KMS-11 (cell line): Measurements from ENCODE around the gene LST1.

Source experiments
- H2AFZ ChIP-seq: fragments of 200-600 bp; sonication (generic); 2 replicates; pipeline ENCODE4 v1.6.1; 2016; ENCODE audit warnings: antibody characterized with exemption, mixed run types, low read depth
- H3K27ac ChIP-seq: fragments of 200-600 bp; sonication (generic); 2 replicates; pipeline ENCODE4 v1.6.1; 2016; ENCODE audit warnings: mild to moderate bottlenecking, mixed run types
- H3K27me3 ChIP-seq: fragments of 200-600 bp; sonication (generic); 2 replicates; pipeline ENCODE4 v1.6.1; 2017; ENCODE audit warnings: mild to moderate bottlenecking, low read depth, mixed run types, moderate library complexity; ENCODE audit not compliant: insufficient read depth
- H3K36me3 ChIP-seq: fragments of 200-600 bp; sonication (generic); 2 replicates; pipeline ENCODE4 v1.6.1; 2017; ENCODE audit warnings: mild to moderate bottlenecking, mixed run types; ENCODE audit not compliant: insufficient read depth
- H3K4me1 ChIP-seq: fragments of 200-600 bp; sonication (generic); 2 replicates; pipeline ENCODE4 v1.6.1; 2016; ENCODE audit warnings: mild to moderate bottlenecking, low read depth, mixed run types; ENCODE audit not compliant: poor library complexity, severe bottlenecking
- H3K4me2 ChIP-seq: fragments of 200-600 bp; sonication (generic); 2 replicates; pipeline ENCODE4 v1.7.0; 2016; ENCODE audit warnings: mild to moderate bottlenecking, mixed run types
- H3K4me3 ChIP-seq: fragments of 200-600 bp; sonication (generic); IDR thresholded peaks from 2 replicates; pipeline ENCODE4 v1.6.1; 2017; ENCODE audit warnings: low read depth, low read length, mixed read lengths; ENCODE audit not compliant: insufficient read depth
- H3K79me2 ChIP-seq: fragments of 200-600 bp; sonication (generic); 2 replicates; pipeline ENCODE4 v1.6.1; 2016; ENCODE audit warnings: low read depth, mixed run types; ENCODE audit not compliant: insufficient read depth
- H3K9ac ChIP-seq: fragments of 200-600 bp; sonication (generic); 2 replicates; pipeline ENCODE4 v1.6.1; 2016; ENCODE audit warnings: mild to moderate bottlenecking, mixed run types
- H4K20me1 ChIP-seq: fragments of 200-600 bp; sonication (generic); 2 replicates; pipeline ENCODE4 v1.6.1; 2016; ENCODE audit warnings: mild to moderate bottlenecking, mixed run types; ENCODE audit not compliant: insufficient read depth
- TF ChIP-seq, protein P1 (sequence below): fragments of 200-600 bp; sonication (generic); conservative IDR thresholded peaks from 2 replicates; pipeline ENCODE4 v1.6.1; 2017; ENCODE audit warnings: low read depth, mild to moderate bottlenecking, antibody characterized with exemption, low read length, moderate library complexity, mixed read lengths

Gene LST1

DNA sequence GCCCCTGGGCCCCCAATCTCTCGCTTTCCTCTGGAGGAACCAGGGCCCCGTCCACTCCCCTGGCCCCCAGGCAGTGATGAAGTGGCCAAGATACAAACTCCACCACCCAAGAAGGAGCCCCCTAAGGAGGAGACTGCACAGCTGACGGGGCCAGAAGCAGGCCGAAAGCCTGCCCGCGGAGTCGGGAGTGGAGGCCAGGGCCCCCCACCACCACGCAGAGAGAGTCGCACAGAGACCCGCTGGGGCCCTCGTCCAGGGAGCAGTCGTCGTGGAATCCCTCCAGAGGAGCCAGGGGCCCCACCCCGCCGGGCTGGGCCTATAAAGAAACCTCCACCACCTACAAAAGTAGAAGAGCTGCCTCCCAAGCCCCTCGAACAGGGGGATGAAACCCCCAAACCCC lies 45.1 kb downstream of the LST1 start:
- Histone ChIP-seq H3K27me3 (no peaks in the 10 kb centered on the region), H2AFZ (no peak overlapping the region), H3K4me3 (no peak overlapping the region), H3K79me2 (no peaks in the 10 kb centered on the region; the same call in 1 of the 2 replicates), H3K4me1 (no peaks in the 10 kb centered on the region), H3K27ac (no peak overlapping the region), H3K36me3 (peaks cover 12% of the 10 kb centered on the region; the same call in 1 of the 2 replicates), H4K20me1 (no peaks in the 10 kb centered on the region), H3K9ac (no peak overlapping the region), H3K4me2 (no peak overlapping the region)
- TF ChIP-seq, protein P1, sequence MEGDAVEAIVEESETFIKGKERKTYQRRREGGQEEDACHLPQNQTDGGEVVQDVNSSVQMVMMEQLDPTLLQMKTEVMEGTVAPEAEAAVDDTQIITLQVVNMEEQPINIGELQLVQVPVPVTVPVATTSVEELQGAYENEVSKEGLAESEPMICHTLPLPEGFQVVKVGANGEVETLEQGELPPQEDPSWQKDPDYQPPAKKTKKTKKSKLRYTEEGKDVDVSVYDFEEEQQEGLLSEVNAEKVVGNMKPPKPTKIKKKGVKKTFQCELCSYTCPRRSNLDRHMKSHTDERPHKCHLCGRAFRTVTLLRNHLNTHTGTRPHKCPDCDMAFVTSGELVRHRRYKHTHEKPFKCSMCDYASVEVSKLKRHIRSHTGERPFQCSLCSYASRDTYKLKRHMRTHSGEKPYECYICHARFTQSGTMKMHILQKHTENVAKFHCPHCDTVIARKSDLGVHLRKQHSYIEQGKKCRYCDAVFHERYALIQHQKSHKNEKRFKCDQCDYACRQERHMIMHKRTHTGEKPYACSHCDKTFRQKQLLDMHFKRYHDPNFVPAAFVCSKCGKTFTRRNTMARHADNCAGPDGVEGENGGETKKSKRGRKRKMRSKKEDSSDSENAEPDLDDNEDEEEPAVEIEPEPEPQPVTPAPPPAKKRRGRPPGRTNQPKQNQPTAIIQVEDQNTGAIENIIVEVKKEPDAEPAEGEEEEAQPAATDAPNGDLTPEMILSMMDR: no peak

DNA sequence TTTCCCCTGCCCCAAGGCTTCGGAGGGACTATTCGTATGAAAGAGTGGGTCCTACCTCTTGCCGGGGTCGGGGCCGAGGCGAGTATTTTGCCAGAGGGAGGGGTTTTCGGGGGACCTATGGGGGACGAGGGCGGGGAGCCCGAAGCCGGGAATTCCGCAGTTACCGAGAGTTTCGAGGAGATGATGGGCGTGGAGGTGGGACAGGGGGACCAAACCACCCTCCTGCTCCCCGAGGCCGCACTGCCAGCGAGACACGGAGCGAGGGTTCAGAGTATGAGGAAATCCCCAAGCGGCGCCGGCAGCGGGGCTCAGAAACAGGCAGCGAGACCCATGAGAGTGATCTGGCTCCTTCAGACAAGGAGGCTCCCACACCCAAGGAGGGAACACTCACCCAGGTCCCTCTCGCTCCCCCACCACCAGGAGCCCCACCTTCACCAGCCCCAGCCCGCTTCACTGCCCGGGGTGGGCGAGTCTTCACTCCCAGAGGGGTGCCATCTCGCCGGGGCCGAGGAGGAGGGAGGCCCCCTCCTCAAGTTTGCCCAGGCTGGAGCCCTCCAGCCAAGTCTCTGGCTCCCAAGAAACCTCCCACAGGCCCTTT lies 45.7 kb downstream of the LST1 start:
- Histone ChIP-seq H3K36me3 (peaks cover 11% of the 10 kb centered on the region; the same call in 1 of the 2 replicates), H3K27ac (no peak overlapping the region), H2AFZ (no peak overlapping the region), H3K4me3 (no peak overlapping the region), H3K27me3 (no peaks in the 10 kb centered on the region), H3K4me1 (no peaks in the 10 kb centered on the region), H3K79me2 (no peaks in the 10 kb centered on the region; the same call in 1 of the 2 replicates), H3K9ac (no peak overlapping the region), H3K4me2 (no peak overlapping the region), H4K20me1 (no peaks in the 10 kb centered on the region)
- TF ChIP-seq, protein P1: no peak

DNA sequence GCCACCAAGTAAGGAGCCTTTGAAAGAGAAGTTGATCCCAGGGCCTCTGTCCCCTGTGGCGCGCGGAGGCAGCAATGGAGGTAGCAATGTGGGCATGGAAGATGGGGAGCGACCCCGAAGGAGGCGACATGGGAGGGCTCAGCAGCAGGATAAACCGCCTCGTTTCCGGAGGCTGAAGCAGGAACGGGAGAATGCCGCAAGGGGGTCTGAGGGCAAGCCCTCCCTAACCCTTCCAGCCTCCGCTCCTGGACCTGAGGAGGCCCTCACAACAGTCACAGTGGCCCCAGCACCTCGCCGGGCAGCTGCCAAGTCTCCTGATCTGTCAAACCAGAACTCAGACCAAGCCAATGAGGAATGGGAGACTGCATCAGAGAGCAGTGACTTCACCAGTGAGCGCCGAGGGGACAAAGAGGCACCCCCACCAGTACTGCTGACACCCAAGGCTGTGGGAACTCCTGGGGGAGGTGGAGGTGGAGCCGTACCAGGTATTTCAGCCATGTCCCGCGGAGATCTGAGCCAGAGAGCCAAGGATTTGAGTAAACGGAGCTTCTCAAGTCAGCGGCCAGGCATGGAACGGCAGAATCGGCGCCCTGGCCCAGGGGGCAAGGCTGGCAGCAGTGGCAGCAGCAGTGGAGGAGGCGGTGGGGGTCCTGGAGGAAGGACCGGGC lies 46.3 kb downstream of the LST1 start:
- Histone ChIP-seq H3K9ac (no peak overlapping the region), H2AFZ (no peak overlapping the region), H3K27ac (no peak overlapping the region), H3K36me3 (peaks cover 8% of the 10 kb centered on the region; the same call in 1 of the 2 replicates), H3K4me1 (no peaks in the 10 kb centered on the region), H4K20me1 (no peaks in the 10 kb centered on the region), H3K79me2 (no peaks in the 10 kb centered on the region), H3K4me2 (no peak overlapping the region), H3K27me3 (no peaks in the 10 kb centered on the region), H3K4me3 (no peak overlapping the region)
- TF ChIP-seq, protein P1: no peak

DNA sequence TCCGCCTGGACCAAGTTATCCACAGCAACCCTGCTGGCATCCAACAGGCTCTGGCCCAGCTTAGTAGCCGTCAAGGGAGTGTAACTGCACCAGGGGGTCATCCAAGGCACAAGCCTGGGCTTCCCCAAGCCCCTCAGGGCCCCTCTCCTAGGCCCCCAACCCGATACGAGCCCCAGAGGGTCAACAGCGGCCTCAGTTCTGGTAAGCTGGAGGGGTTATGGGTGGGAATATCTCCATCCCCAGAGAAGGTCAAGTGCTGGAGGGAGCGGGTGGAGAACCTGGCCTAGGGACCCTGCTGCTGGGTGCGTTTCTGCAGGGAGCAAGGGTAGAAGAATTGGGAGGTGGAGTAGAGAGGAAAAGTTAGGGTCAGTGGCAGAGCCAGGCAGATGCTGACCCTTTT lies 47.4 kb downstream of the LST1 start:
- no peak overlapping the region for H3K4me2 ChIP-seq
- no peak overlapping the region for H3K27ac ChIP-seq
- H2AFZ ChIP-seq: no peak overlapping the region
- H3K36me3 ChIP-seq: peaks cover 8% of the 10 kb centered on the region; the same call in 1 of the 2 replicates
- no peaks in the 10 kb centered on the region for H4K20me1 ChIP-seq
- H3K9ac ChIP-seq: no peak overlapping the region
- H3K4me1 ChIP-seq: no peaks in the 10 kb centered on the region
- no peak overlapping the region for H3K4me3 ChIP-seq
- H3K27me3 ChIP-seq: no peaks in the 10 kb centered on the region
- H3K79me2 ChIP-seq: no peaks in the 10 kb centered on the region
- TF ChIP-seq, protein P1: no peak
